Activated CD8-positive, alpha-beta T cell treated with anti-CD3 and anti-CD28 coated beads, Interleukin-2, amount 10 ng/mL, durations not matched to agents 7 days and 5 days (primary cell): ENCODE data around the gene PKN3. TPM values are rescaled to one million over a fixed set of nuclear protein-coding genes. Genes with fewer than 3 reads are reported as not detected.
"Not testable (repeated sequence)": the region's sequence is repeated elsewhere in the genome, so short reads cannot be mapped to it uniquely, and the experiment has no call there.

Experiments
- ATAC-seq: fragments of 150-1000 bp; cut with Tn5 transposase; one replicate; pipeline ENCODE4 v1.10.0; 2021; ENCODE audit warnings: moderate library complexity
- CTCF ChIA-PET: fragments of 350-600 bp; sonication (Branson Sonifier 250); formaldehyde crosslinking; loops from one replicate; lab custom pipeline; 2021; ENCODE audit warnings: antibody characterized with exemption; lab: Charles Lee
- POLR2A ChIA-PET: fragments of 350-600 bp; sonication (Branson Sonifier 250); formaldehyde crosslinking; loops from one replicate; lab custom pipeline; 2021; ENCODE audit warnings: antibody characterized with exemption; lab: Charles Lee
- DNase-seq: peaks from one replicate; pipeline ENCODE4 v3.0.0-alpha.2; 2020
- H3K27ac Mint-ChIP-seq: one replicate; pipeline ENCODE4 v1.8.0; 2021; ENCODE audit warnings: mild to moderate bottlenecking, mixed read lengths
- H3K27me3 Mint-ChIP-seq: one replicate; pipeline ENCODE4 v1.8.0; 2021; ENCODE audit warnings: low read depth, mixed read lengths
- H3K36me3 Mint-ChIP-seq: one replicate; pipeline ENCODE4 v1.8.0; 2021; ENCODE audit warnings: low read depth, mixed read lengths
- H3K4me1 Mint-ChIP-seq: one replicate; pipeline ENCODE4 v1.8.0; 2021; ENCODE audit warnings: low read depth, mixed read lengths
- H3K4me3 Mint-ChIP-seq: one replicate; pipeline ENCODE4 v1.8.0; 2021; ENCODE audit warnings: mild to moderate bottlenecking, mixed read lengths
- H3K9me3 Mint-ChIP-seq: one replicate; pipeline ENCODE4 v1.8.0; 2022; ENCODE audit warnings: mixed read lengths; ENCODE audit not compliant: insufficient read depth
- total RNA-seq, 2 experiments: library from RNA; stranded (reverse); gene quantifications; one replicate each; pipeline ENCODE4 v1.2.3, GENCODE V29; 2021

The PKN3 gene
- total RNA-seq, 2 experiments from 2014 or later, result 7.6 to 8.0 TPM

DNA sequence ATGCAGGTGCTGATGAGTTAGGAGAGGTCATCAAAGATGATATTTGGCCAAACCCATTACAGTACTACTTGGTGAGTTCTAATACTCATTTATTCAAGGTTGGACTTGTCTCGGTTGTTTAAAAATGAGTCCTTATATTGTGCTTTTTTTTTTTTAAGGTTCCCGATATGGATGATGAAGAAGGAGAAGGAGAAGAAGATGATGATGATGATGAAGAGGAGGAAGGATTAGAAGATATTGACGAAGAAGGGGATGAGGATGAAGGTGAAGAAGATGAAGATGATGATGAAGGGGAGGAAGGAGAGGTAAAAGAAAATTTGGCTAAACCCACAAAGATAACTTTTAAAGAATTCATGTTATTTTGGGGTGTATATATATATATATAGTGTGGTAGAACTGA, 8.6 kb upstream of the PKN3 start:
- POLR2A ChIA-PET, result interaction anchor here (0.6 kb wide), 1 partner anchor 112 kb away, joined by 3 read pairs; no protein-coding TSS in a partner anchor
- not testable (repeated sequence) for ATAC-seq, H3K27me3 Mint-ChIP-seq, H3K4me3 Mint-ChIP-seq, H3K27ac Mint-ChIP-seq, H3K9me3 Mint-ChIP-seq, DNase-seq
- H3K4me1 Mint-ChIP-seq, result peaks cover 19% of the 10 kb centered on the region
- CTCF ChIA-PET, result interaction anchor here (0.7 to 4.5 kb wide), 4 partner anchors 8 to 124 kb away, joined by 3 to 42 read pairs (median 5); partner anchors contain the start of genes ENDOG and PKN3
- H3K36me3 Mint-ChIP-seq, result peaks cover 58% of the 10 kb centered on the region

DNA sequence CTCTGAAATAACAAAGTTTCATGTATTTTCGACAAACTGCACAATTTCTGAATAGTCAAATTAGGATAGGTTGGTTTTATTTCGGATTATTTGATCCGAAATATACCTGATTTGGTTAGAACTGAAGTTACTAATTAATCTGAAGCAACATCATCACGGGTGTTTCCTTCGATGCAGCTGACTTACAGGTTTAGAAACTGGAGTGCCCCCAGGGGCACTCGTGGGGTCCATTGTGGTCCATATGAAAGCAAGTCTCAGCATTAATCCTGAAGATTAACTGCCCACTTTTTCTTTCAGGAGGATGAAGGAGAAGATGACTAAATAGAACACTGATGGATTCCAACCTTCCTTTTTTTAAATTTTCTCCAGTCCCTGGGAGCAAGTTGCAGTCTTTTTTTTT, 8.0 kb upstream of the PKN3 start:
- Mint-ChIP-seq H3K4me1 (peaks cover 19% of the 10 kb centered on the region), H3K4me3 (no peak overlapping the region), H3K27ac (no peak overlapping the region), H3K36me3 (peaks cover 58% of the 10 kb centered on the region), H3K9me3 (no peaks in the 10 kb centered on the region), H3K27me3 (no peaks in the 10 kb centered on the region)
- no peak for ATAC-seq
- no peak for DNase-seq
- CTCF ChIA-PET, result interaction anchor here (2.1 to 4.5 kb wide), 2 partner anchors 8 to 124 kb away, joined by 6 to 42 read pairs; partner anchors contain the start of genes ENDOG and PKN3
- POLR2A ChIA-PET, result no interaction called here

DNA sequence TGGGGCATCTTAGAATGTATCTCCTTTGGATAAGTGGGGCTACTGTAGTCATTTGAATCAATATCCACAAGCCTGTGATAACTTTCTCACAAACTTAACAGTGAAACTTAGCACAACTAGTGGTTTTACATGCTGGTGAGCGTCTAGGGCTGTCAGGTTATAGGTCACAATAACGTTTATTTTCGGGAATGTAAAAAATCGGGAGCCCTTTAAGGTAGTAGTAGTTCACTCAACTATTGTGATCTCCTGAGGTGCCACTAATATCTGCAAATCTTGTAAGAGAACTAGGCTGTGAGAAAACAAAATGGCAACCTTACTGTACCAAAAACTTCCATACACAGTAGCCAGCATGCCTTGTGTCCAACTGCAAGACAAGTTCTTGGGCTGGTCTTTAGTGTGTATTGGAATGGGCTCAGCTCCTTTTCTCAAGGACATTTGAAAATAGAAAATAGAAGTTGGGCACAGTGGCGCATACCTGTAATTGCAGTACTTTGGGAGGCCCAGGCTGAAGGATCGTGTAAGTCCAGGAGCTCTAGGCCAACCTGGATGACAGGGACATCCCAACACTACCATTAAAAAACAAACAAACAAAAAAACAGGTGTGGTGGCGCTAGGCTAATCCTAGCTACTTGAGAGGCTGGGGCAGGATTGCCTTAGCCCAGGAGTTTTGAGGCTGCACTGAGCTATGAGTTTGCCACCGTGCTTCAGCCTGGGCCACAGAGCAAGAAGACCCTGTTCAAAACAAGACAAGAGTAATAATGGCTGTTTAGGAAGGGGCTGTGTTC, 5.2 kb upstream of the PKN3 start:
- Mint-ChIP-seq H3K36me3 (peaks cover 44% of the 10 kb centered on the region), H3K27me3 (no peaks in the 10 kb centered on the region), H3K9me3 (no peaks in the 10 kb centered on the region), H3K4me3 (no peak overlapping the region), H3K27ac (no peak overlapping the region), H3K4me1 (peaks cover 16% of the 10 kb centered on the region)
- CTCF ChIA-PET, result interaction anchor here (0.9 to 1.0 kb wide), 2 partner anchors 10 to 121 kb away, joined by 3 to 4 read pairs; partner anchors contain the start of gene ENDOG
- ATAC-seq, result no peak
- DNase-seq, result no peak
- POLR2A ChIA-PET, result interaction anchor here (0.8 to 1.8 kb wide), 4 partner anchors 8 to 133 kb away, joined by 3 to 6 read pairs (median 6); partner anchors contain the start of genes SET, SPOUT1 and ZDHHC12

DNA sequence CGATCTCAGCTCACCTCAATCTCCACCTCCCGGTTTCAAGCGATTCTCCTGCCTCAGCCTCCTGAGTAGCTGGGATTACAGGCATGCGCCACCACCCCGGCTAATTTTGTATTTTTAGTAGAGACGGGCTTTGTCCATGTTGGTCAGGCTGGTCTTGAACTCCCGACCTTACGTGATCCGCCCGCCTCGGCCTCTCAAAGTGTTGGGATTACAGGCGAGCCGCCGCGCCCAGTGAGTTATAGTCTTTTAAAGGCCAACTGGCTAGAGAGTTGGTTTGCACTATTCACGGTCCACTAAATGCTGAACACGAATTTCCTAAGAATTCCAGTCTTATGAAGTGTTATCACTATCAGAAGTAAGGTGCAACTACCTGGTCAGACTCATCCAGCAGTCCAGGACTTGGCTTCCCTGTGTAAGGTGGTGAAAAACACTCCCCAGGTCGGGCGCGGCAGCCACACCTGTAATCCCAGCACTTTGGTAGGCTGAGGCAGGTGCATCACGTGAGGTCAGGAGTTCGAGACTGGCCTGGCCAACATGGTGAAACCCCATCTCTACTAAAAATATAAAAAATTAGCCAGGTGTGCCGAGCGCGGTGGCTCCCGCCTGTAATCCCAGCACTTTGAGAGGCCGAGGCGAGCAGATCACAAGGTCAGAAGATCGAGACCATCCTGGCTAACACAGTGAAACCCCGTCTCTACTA, 3.1 kb upstream of the PKN3 start:
- CTCF ChIA-PET, result interaction anchor here (1.6 kb wide), 1 partner anchor 9 kb away, joined by 7 read pairs; no protein-coding TSS in a partner anchor
- ATAC-seq, POLR2A ChIA-PET, H3K27ac Mint-ChIP-seq, H3K27me3 Mint-ChIP-seq, DNase-seq, H3K4me3 Mint-ChIP-seq, H3K9me3 Mint-ChIP-seq: not testable (repeated sequence)
- peaks cover 26% of the 10 kb centered on the region for H3K36me3 Mint-ChIP-seq
- H3K4me1 Mint-ChIP-seq, result peaks cover 14% of the 10 kb centered on the region

DNA sequence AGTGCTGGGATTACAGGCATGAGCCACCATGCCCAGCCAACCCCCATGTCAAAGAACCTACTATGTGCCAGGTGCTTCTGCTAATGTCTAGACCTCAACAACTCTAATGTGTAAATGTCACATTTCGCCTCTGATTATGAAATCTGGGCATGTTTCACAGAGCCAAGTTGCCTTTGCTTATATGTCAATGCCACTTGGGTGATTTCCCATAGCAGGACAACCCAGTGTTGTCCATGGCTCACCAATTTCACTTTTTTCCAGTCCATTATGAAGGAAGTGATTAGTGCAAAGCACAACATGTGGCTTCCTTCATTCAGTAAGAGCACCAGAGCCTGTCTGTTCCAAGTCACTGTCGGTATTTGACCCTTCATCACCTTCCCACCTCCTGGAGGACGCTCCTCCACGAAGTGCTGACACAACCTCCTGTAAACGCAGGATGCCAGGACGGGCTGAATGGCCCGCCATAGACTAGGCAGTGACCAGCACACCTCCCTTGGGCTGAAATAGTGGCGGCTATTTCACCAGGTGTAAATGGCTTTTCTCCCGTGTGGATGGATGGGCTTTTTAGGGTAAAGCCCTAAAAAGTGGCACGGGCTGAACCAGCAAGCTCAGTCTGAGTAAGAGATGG, 962 bp upstream of the PKN3 start:
- ChIA-PET POLR2A (interaction anchor here (0.8 to 1.1 kb wide), 2 partner anchors 12 to 13 kb away, joined by 3 to 4 read pairs; partner anchors contain the start of gene SET), CTCF (interaction anchor here (0.8 to 1.6 kb wide), 9 partner anchors 9 to 117 kb away, joined by 3 to 42 read pairs (median 7); partner anchors contain the start of genes ENDOG, SET and ZDHHC12)
- H3K36me3 Mint-ChIP-seq, result peaks cover 13% of the 10 kb centered on the region
- H3K4me1 Mint-ChIP-seq, result peaks cover 14% of the 10 kb centered on the region
- DNase-seq (no peak), ATAC-seq (no peak)
- peak overlapping the region; percentile 87 for H3K4me3 Mint-ChIP-seq
- no peaks in the 10 kb centered on the region for H3K9me3 Mint-ChIP-seq
- H3K27me3 Mint-ChIP-seq, result no peaks in the 10 kb centered on the region
- no peak overlapping the region for H3K27ac Mint-ChIP-seq

DNA sequence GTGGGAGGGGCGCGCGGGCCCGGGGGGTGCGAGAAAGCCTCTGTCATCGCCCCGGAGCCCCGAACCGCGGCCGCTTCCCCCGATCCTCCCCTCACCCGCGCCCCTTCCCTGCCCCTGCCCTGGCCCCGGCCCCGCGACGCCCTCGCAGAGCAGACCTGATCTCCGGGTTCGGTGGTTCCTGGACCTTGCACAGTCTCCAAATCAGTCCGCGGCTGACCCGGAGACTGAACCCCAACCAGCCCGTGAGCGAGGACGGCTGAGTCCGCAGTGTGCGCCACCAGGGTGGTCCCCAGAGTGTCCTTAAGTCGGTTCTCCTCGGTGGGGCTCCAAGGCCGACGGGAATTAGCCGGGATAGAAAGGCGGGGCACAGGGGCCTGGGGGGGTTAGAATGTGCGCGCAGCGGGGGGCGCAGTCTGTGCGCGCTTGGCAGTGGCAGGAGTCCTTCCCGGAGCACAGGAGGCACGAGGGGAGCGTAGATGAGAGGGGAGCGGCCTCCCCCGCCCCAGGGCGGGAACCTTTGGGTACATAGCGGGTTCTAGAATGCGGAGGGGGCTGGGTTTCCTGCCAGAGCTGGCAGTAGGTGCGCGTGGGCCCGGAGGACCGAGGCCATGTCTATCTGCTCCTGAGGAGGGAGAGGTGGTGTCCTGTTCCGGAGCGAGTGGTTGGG, 779 bp downstream of the PKN3 start:
- POLR2A ChIA-PET, result interaction anchor here (0.9 kb wide), 1 partner anchor 36 kb away, joined by 5 read pairs; no protein-coding TSS in a partner anchor

DNA sequence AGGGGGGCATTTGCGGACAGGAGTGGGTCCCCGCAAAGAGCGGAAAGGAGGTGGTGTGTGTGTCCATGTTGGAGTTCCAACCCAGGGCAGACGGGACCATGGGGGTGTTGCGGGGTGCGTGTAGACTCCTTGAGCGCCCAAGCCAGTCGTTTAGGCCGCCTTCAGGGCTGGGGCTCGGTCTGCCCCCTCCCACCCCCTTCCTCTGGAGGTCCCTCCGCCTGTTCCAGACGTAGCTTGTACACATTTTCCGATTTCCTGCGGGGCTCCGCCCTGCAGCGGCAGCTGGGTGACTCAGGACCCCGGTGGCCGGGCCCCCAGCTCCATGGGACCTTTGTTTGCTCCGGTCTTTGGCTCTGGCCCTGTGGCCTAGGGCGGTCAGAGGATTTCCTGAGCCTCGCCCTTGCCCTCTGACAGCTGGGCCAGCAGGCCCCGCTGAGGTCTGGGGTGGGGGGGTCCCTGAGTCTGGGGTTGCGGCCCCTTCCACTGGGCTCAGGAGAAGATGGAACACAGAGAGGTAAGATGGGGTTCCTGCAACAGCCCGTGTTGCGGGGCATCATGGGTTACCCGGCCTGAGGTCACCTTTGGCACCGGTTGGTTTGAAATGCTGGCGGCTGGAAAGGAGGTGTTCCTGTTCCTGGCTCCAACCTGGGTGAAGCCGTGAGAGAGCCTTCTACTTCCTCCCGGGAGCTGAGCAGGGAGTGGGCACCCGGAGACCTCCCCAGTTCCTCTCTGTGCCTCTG, 1.5 kb downstream of the PKN3 start:
- no peaks in the 10 kb centered on the region for H3K9me3 Mint-ChIP-seq
- ChIA-PET CTCF (no interaction called here), POLR2A (interaction anchor here (0.9 kb wide), 1 partner anchor 35 kb away, joined by 5 read pairs; no protein-coding TSS in a partner anchor)
- H3K36me3 Mint-ChIP-seq, result peaks cover 2% of the 10 kb centered on the region
- H3K27me3 Mint-ChIP-seq, result no peaks in the 10 kb centered on the region
- no peak for ATAC-seq
- peaks cover 14% of the 10 kb centered on the region for H3K4me1 Mint-ChIP-seq
- no peak for DNase-seq
- peak overlapping the region; percentile 79 for H3K4me3 Mint-ChIP-seq
- peak overlapping the region; percentile 60 for H3K27ac Mint-ChIP-seq

More for the DNA sequence above, 779 bp downstream of the PKN3 start:
- Mint-ChIP-seq H3K4me1 (peaks cover 14% of the 10 kb centered on the region), H3K27me3 (no peaks in the 10 kb centered on the region), H3K4me3 (peak overlapping the region; percentile 79), H3K27ac (peak overlapping the region; percentile 60), H3K9me3 (no peaks in the 10 kb centered on the region), H3K36me3 (peaks cover 2% of the 10 kb centered on the region)
- DNase-seq, result no peak
- CTCF ChIA-PET, result interaction anchor here (1.2 kb wide), 1 partner anchor 170 kb away, joined by 3 read pairs; no protein-coding TSS in a partner anchor
- peak; percentile 39 for ATAC-seq

DNA sequence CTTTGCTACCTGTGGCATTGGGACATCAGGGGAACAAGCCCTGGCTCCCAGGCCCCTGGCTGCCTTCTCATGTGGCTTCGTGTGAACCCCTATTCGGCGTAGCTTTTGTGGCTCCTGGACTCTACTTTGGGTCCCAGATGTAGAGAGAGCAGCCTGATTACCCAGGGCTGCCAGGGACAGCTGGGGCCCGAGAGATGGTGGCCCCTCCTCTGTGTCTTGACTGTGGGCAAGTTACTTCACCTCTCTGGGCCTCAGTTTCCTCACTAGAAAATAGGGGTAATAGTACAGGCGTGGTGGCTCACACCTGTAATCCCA, 2.0 kb downstream of the PKN3 start:
- peaks cover 2% of the 10 kb centered on the region for H3K36me3 Mint-ChIP-seq
- H3K4me3 Mint-ChIP-seq, result peak overlapping the region; percentile 22
- H3K27ac Mint-ChIP-seq, result no peak overlapping the region
- ChIA-PET POLR2A (no interaction called here), CTCF (no interaction called here)
- H3K4me1 Mint-ChIP-seq, result peaks cover 14% of the 10 kb centered on the region
- no peaks in the 10 kb centered on the region for H3K9me3 Mint-ChIP-seq
- no peaks in the 10 kb centered on the region for H3K27me3 Mint-ChIP-seq
- DNase-seq (no peak), ATAC-seq (no peak)

DNA sequence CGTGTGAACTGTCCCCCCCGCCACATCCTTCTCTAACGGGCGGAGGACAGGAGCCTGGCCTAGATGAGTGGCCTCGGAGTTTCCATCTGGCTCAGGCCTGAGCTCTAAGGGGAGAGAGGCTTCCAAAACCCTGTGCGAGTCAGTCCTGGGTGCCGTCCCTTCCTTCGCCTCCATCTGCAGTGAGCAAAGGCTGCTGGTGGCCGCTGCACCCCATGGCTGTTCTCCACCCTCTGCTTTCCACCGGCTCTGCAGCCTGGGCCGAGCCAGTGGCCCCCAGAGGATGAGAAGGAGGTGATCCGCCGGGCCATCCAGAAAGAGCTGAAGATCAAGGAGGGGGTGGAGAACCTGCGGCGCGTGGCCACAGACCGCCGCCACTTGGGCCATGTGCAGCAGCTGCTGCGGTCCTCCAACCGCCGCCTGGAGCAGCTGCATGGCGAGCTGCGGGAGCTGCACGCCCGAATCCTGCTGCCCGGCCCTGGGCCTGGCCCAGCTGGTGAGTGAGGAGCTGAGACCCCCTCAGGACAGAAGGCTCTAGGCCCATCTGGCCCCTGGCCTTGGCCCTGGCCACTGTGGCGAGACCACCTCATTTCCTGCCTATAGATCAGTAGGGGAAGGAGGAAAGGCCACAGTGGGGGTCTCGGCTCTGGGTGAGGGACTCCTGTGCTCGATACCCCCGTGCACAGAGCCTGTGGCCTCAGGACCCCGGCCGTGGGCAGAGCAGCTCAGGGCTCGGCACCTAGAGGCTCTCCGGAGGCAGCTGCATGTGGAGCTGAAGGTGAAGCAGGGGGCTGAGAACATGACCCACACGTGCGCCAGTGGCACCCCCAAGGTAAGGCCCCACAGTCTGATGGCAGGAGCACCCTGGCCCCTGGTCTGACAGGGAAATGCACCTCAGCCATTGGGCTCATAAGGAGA, 3.0 kb downstream of the PKN3 start:
- Mint-ChIP-seq H3K4me1 (peaks cover 14% of the 10 kb centered on the region), H3K27me3 (no peaks in the 10 kb centered on the region), H3K36me3 (peaks cover under 1% of the 10 kb centered on the region), H3K4me3 (no peak overlapping the region), H3K27ac (no peak overlapping the region), H3K9me3 (no peaks in the 10 kb centered on the region)
- DNase-seq, result no peak
- no peak for ATAC-seq
- ChIA-PET POLR2A (interaction anchor here (1.0 kb wide), 1 partner anchor 14 kb away, joined by 3 read pairs; no protein-coding TSS in a partner anchor), CTCF (no interaction called here)

DNA sequence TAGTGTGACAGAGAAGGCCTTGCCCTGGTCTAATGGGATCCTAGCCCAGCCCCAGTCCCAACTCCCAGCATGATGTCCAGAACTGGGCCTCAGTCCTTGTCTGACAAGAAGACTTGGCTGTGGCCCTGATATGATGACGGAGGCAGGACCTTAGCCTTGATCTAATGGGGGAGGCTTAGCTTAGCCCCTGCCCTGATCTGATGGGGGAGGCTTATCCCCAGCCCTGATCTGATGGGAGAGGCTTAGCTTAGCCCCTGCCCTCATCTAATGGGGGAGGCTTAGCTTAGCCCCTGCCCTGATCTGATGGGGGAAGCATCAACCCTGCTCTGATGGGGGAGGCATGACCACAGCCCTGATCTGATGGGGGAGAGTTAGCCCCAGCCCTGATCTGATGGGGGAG, 3.7 kb downstream of the PKN3 start:
- ATAC-seq, result no peak
- POLR2A ChIA-PET, result interaction anchor here (1.0 kb wide), 1 partner anchor 15 kb away, joined by 3 read pairs; no protein-coding TSS in a partner anchor

More for the DNA sequence above, 3.7 kb downstream of the PKN3 start:
- Mint-ChIP-seq H3K27me3 (no peaks in the 10 kb centered on the region), H3K4me1 (peaks cover 14% of the 10 kb centered on the region), H3K36me3 (no peaks in the 10 kb centered on the region), H3K27ac (no peak overlapping the region), H3K4me3 (no peak overlapping the region), H3K9me3 (no peaks in the 10 kb centered on the region)
- CTCF ChIA-PET, result no interaction called here
- DNase-seq, result no peak
